Measurements from ENCODE around the gene SPTBN1.

SPTBN1 gene

GRCh38 chr2:54455563-54456361 lies at the start of gene SPTBN1:
Gene SPTBN1 (plus strand): TSS chr2:54456327. CDS start chr2:54526419, 70,092 bp downstream.
- peak; percentile 36 to 39 for DNase-seq

GRCh38 chr2:54407693-54408092 lies 48.4 kb upstream of the SPTBN1 start:
- no peak for DNase-seq

- no peak for DNase-seq
These were observed 47.8 kb upstream of the SPTBN1 start for GRCh38 chr2:54408288-54408687.

- no peak for DNase-seq
These were observed 46.4 kb upstream of the SPTBN1 start for GRCh38 chr2:54409752-54410151.

GRCh38 chr2:54411801-54412354 lies 44.2 kb upstream of the SPTBN1 start:
- DNase-seq = no peak

- DNase-seq = no peak
These were observed 39.8 kb upstream of the SPTBN1 start for GRCh38 chr2:54416166-54416813.

GRCh38 chr2:54416938-54417337 lies 39.2 kb upstream of the SPTBN1 start:
- DNase-seq = no peak

- DNase-seq = no peak
These were observed 38.5 kb upstream of the SPTBN1 start for GRCh38 chr2:54417577-54417976.

- no peak for DNase-seq
These were observed 36.7 kb upstream of the SPTBN1 start for GRCh38 chr2:54419388-54419787.

GRCh38 chr2:54419855-54420523 lies 36.1 kb upstream of the SPTBN1 start:
- no peak for DNase-seq

- no peak for DNase-seq
These were observed 35.5 kb upstream of the SPTBN1 start for GRCh38 chr2:54420524-54421172.

GRCh38 chr2:54422072-54422581 lies 34.0 kb upstream of the SPTBN1 start:
- peak; percentile 19 to 25 for DNase-seq

- DNase-seq = no peak
These were observed 32.9 kb upstream of the SPTBN1 start for GRCh38 chr2:54423213-54423612.

- no peak for DNase-seq
These were observed 31.5 kb upstream of the SPTBN1 start for GRCh38 chr2:54424555-54425163.

GRCh38 chr2:54428108-54428831 lies 27.9 kb upstream of the SPTBN1 start:
- DNase-seq = no peak

- DNase-seq = no peak
These were observed 27.1 kb upstream of the SPTBN1 start for GRCh38 chr2:54429054-54429453.

- DNase-seq = no peak
These were observed 26.1 kb upstream of the SPTBN1 start for GRCh38 chr2:54429811-54430551.

- DNase-seq = no peak
These were observed 25.5 kb upstream of the SPTBN1 start for GRCh38 chr2:54430649-54431048.

- DNase-seq = no peak
These were observed 23.7 kb upstream of the SPTBN1 start for GRCh38 chr2:54432251-54433015.

- DNase-seq = no peak
These were observed 21.9 kb upstream of the SPTBN1 start for GRCh38 chr2:54434229-54434628.

Data from activated CD4-positive, alpha-beta T cell treated with anti-CD3 and anti-CD28 coated beads, Interleukin-2, amount 50 U/mL, for 48 hours (primary cell).